ENCODE results near the gene F7.
"Not testable (repeated sequence)": the region's sequence is repeated elsewhere in the genome, so short reads cannot be mapped to it uniquely, and the experiment has no call there.

The F7 gene

DNA sequence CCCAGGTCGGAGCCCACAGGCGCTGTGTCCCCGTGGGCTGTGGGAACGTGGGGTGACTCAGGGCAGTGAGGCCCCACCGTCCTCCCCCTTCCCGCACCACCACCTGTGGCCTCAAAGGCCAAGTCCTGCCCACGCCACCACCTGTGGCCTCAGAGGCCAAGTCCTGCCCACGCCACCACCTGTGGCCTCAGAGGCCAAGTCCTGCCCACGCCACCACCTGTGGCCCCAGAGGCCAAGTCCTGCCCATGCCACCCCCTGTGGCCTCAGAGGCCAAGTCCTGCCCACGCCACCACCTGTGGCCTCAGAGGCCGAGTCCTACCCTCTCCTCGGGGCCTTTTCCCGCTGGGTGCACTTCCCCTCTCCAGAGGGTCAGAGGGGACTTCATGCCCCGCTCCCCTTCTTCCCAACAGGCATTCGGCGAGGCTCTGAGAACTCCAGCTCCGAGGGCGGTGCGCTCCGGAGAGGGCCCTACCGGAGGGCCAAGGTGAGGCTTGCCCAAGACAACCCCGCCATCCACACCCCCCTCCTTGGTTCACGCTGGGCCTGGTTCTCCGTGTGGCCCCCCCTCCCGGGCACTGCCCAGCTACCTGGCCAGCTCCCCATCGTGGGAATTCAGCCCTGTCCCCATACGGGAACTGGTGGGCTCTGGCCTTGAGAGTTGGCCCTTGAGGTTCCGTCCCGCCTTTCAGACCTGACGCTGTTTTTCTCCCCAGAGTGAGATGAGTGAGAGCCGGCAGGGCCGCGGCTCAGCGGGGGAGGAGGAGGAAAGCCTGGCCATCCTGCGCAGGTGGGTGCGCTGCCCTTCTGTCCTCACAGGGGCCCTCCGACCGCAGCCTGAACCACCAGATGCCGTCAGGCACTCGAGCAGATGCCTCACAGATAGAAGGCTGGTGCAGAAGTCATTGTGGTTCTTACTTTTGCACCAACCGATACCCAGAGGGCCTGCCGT lies 27.4 kb upstream of the F7 start:
- Histone ChIP-seq H3K4me3 (no peak overlapping the region), H3K27me3 (ENCODE audit: low read depth) (no peaks in the 10 kb centered on the region), H3K4me1 (peaks cover 1% of the 10 kb centered on the region), H3K9me3 (no peaks in the 10 kb centered on the region), H3K36me3 (replicated peaks) (no peaks in the 10 kb centered on the region)
- no peak for DNase-seq (ENCODE audit: low spot score in 2 of 2)
- in situ Hi-C loops (cut with MboI; ENCODE audit: low sequenced_read_pairs) = no loop called here

DNA sequence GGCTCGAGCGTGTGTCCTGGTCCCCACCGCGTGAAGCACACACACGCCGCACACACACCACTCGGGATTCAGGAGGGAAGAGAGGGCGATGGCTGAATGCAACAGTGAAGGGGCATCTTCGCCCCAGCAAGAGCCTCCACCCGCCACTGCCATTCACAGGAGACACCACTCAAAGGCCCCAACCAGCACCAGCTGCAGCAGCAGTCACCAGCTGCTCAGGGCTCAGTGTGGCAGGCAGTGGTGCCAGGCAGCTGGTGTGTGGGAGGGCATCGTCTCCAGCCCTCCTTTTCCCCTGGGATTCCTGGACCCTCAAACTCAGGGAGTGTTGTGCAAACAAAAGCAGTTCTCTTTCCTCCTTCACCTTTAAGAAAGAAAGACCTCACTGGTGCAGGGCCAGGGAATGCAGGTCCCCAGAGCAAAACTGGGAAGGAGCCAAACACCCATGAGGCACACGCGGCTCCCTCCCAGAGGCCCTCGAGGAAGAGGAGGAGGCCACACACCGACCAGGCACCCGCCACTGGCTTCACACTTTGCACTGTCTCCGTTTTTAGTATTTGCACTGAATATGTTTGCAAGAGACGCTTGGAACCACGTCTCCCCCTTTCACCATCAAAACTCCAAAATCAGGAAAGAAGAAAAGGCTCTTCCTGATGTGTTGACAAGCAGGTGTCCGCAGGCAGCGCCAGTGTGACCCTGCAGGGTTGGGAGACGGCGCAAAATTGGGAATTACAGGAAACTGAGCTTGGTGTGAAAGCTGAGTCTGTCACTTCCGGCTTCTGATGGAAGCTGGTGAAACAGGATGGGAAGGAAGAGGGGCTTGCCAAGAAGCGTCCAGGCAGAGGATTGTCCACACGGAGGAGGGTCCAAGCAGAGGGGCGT lies 26.4 kb upstream of the F7 start:
- Histone ChIP-seq H3K27me3 (ENCODE audit: low read depth) (no peaks in the 10 kb centered on the region), H3K9me3 (no peaks in the 10 kb centered on the region), H3K36me3 (replicated peaks) (no peaks in the 10 kb centered on the region), H3K4me1 (peaks cover 10% of the 10 kb centered on the region), H3K4me3 (no peak overlapping the region)
- in situ Hi-C loops (cut with MboI; ENCODE audit: low sequenced_read_pairs) = no loop called here
- no peak for DNase-seq (ENCODE audit: low spot score in 2 of 2)

DNA sequence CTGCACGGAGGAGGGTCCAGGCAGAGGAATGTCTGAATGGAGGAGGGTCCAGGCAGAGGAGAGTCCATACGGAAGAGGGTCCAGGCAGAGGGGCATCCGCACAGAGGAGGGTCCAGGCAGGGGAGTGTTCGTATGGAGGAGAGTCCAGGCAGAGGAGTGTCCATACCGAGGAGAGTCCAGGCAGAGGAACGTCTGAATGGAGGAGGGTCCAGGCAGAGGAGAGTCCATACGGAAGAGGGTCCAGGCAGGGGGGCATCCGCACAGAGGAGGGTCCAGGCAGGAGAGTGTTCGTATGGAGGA lies 25.9 kb upstream of the F7 start:
- H3K9me3 ChIP-seq; in situ Hi-C loops (cut with MboI; ENCODE audit: low sequenced_read_pairs); H3K4me3 ChIP-seq; H3K36me3 ChIP-seq (replicated peaks); H3K27me3 ChIP-seq (ENCODE audit: low read depth); DNase-seq (ENCODE audit: low spot score in 2 of 2): not testable (repeated sequence)
- H3K4me1 ChIP-seq = peaks cover 13% of the 10 kb centered on the region

DNA sequence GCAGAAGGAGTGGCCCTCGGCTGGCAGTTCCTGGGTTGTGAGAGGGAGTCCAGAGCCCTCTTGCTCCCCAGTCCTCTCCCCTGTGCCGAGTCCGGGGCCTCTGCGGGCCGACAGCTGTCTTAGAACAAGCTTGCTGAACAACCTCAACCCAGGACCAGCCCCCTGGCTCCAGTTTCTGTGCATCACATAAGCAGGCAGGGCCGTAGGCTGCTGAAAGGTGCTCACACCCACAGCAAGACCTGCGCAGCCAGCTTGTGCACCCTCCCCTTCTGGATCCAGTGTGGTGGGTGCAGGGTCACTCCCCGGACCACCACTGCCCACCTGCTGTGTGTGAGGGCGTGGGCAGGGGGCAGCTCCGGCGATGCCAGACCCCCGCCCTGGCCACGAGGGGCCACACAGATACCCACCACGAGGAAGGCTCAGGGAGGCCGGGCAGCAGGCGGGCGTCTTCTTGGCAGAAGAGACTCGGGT lies 25.2 kb upstream of the F7 start:
- Histone ChIP-seq H3K4me1 (peaks cover 13% of the 10 kb centered on the region), H3K9me3 (no peaks in the 10 kb centered on the region), H3K36me3 (replicated peaks) (no peaks in the 10 kb centered on the region), H3K4me3 (no peak overlapping the region), H3K27me3 (ENCODE audit: low read depth) (no peaks in the 10 kb centered on the region)
- in situ Hi-C loops (cut with MboI; ENCODE audit: low sequenced_read_pairs) = no loop called here
- no peak for DNase-seq (ENCODE audit: low spot score in 2 of 2)

DNA sequence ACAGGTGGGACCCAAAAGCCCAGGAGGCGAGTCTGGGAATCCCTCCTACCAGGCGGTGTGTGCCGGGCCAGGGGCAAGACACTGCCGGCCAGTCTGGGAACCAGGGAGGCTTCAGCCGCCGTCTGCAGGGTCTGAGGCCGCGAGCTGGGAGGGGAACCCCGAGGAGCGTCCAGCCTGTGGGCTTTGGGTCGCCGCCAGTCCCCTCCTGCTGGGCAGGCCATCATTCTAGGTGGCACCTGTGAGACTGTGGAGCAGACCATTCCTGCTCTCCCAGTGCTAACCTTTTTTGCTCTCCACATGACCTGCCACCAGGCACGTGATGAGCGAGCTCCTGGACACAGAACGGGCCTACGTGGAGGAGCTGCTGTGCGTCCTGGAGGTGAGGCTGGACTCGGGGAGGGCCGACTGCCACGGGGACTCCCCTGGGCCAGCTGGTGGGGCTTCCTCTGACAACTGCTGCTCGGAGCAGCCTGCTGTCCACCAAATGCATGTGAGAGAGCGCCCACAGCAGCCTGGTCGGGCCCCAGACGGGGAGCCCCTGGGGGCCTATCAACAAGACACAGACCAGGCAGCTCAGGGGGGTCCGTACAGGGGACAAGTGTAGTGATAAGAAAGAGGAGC lies 24.6 kb upstream of the F7 start:
- no peaks in the 10 kb centered on the region for H3K9me3 ChIP-seq
- H3K4me3 ChIP-seq = no peak overlapping the region
- H3K27me3 ChIP-seq (ENCODE audit: low read depth) = no peaks in the 10 kb centered on the region
- no peaks in the 10 kb centered on the region for H3K36me3 ChIP-seq (replicated peaks)
- in situ Hi-C loops (cut with MboI; ENCODE audit: low sequenced_read_pairs) = no loop called here
- peaks cover 13% of the 10 kb centered on the region for H3K4me1 ChIP-seq
- no peak for DNase-seq (ENCODE audit: low spot score in 2 of 2)

DNA sequence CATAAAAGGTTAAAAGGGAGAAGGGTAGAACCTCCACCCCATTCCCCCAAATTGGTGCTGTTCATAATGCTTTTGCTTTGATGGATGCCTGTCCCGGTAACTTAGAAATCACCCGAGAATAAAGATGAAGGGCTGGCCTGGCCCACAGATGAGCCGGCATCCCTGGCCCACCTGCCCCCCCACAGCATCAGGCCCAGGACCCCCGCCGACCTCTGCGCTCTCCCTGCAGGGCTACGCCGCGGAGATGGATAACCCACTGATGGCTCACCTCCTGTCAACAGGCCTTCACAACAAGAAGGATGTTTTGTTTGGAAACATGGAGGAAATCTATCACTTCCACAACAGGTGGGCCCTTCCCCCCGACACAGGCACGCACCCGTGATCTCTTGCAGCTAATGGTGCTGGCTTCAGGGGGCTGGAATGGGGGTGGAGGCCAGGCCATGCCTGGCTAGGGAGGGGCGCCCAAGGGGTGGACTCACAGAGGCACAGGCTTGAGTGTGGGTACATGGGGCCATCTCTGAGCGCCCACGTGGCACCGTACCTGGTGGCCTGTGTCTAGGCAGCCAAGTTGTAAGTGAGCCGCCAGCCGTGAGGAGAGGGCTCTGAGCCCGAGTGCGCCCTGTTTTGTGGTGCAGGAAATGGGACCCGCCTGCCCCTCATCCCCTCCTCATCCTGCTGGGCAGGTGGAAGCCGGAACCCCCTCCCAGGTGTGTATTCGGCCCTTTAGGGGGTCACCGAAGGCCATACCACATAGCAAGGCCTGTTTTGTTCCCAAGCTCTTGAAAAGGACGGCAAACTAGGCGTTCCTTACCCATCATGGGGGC lies 23.2 kb upstream of the F7 start:
- H3K27me3 ChIP-seq (ENCODE audit: low read depth) = no peaks in the 10 kb centered on the region
- peaks cover 13% of the 10 kb centered on the region for H3K4me1 ChIP-seq
- H3K9me3 ChIP-seq = no peaks in the 10 kb centered on the region
- no peaks in the 10 kb centered on the region for H3K36me3 ChIP-seq (replicated peaks)
- in situ Hi-C loops (cut with MboI; ENCODE audit: low sequenced_read_pairs) = no loop called here
- H3K4me3 ChIP-seq = no peak overlapping the region
- no peak for DNase-seq (ENCODE audit: low spot score in 2 of 2)

DNA sequence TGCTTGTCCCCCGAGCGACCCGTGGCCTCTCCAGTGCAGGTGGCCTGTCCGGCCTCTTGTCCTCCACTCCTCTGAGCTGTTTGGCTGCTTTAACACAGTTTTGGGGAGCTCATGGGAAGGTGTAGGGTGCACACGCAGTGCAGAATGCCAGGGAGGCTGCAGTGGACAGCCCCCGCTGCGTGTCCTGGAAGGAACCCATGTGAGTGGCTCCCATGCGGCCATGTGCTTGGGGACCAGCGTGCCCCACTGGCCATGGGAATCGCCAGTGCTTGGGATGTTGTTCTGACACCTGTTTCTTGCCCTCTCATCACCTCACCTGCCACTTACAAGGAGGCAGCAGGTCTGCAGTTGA lies 22.6 kb upstream of the F7 start:
- no peaks in the 10 kb centered on the region for H3K36me3 ChIP-seq (replicated peaks)
- peaks cover 13% of the 10 kb centered on the region for H3K4me1 ChIP-seq
- no peaks in the 10 kb centered on the region for H3K9me3 ChIP-seq
- H3K4me3 ChIP-seq = no peak overlapping the region
- in situ Hi-C loops (cut with MboI; ENCODE audit: low sequenced_read_pairs) = no loop called here
- H3K27me3 ChIP-seq (ENCODE audit: low read depth) = no peaks in the 10 kb centered on the region
- no peak for DNase-seq (ENCODE audit: low spot score in 2 of 2)

DNA sequence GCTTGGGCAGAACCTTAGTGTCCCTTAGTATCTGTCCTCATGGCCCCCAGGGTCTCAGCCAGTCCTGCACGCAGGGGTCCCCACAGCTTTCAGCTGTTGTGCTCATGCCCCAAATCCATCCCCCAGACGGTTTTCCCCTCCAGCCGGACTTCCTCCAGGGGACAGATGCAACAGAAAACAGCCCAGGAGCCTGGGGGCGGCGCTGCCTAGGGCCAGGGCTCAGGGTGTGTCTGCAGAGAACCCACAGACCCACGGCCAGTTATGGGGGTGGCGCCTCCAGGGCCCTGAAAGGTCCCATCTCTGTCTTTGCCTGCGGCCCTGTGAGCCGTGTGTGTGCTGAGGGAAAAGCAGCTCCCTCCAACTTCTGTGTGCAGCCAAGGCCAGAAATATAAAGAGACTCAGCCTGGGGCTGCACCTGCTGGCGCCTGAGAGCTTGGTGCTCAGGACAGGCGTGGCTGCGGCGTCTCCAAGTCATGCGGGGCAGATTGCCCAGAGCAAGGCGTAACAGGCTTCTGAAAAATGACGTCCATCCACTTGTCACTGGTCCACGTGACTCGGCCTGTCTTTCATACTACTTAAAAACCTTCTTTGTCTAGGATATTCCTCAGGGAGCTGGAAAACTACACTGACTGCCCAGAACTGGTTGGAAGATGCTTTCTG lies 22.1 kb upstream of the F7 start:
- in situ Hi-C loops (cut with MboI; ENCODE audit: low sequenced_read_pairs) = no loop called here
- H3K36me3 ChIP-seq (replicated peaks) = no peaks in the 10 kb centered on the region
- H3K27me3 ChIP-seq (ENCODE audit: low read depth) = no peaks in the 10 kb centered on the region
- no peaks in the 10 kb centered on the region for H3K9me3 ChIP-seq
- peak; percentile 90 to 91 for DNase-seq (ENCODE audit: low spot score in 2 of 2)
- H3K4me1 ChIP-seq = peaks cover 13% of the 10 kb centered on the region
- H3K4me3 ChIP-seq = no peak overlapping the region

DNA sequence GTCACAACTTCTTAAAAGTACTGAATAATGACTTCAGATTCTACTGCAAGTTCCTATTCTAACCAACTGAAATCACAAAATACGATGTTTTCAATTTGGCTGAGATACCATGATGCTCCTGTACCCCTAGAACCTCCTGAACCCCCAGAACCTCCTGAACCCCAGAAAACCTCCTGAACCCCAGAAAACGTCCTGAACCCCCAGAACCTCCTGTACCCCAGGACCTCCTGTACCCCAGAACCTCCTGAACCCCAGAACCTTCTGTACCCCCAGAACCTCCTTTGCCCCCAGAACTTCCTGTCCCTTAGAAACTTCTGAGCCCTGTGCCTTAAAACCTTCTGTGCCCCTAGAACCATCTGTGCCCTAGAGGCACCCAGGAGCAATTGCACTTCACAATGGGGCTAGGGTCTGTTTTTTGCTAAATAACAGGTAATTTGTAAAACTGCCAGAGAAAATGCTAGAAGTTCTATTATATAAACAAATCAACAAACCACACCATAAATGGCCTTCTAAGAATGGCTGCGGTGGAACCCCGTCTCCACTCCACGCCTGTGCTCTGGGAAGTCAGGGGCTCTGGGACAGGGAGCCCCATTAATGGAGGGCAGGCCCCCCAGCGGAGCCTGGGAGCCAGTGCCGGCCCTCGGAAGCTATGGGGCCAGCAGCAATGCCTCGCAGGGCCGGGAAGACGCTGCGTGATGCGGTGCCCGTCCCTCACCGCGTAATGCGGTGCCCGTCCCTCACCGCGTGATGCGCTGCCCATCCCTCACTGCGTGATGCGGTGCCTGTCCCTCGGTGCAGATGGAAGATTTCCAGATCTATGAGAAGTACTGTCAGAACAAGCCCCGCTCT lies 21.3 kb upstream of the F7 start:
- Histone ChIP-seq H3K4me3 (no peak overlapping the region), H3K27me3 (ENCODE audit: low read depth) (no peaks in the 10 kb centered on the region), H3K9me3 (no peaks in the 10 kb centered on the region), H3K36me3 (replicated peaks) (no peaks in the 10 kb centered on the region), H3K4me1 (peaks cover 13% of the 10 kb centered on the region)
- DNase-seq (ENCODE audit: low spot score in 2 of 2) = no peak
- in situ Hi-C loops (cut with MboI; ENCODE audit: low sequenced_read_pairs) = no loop called here

DNA sequence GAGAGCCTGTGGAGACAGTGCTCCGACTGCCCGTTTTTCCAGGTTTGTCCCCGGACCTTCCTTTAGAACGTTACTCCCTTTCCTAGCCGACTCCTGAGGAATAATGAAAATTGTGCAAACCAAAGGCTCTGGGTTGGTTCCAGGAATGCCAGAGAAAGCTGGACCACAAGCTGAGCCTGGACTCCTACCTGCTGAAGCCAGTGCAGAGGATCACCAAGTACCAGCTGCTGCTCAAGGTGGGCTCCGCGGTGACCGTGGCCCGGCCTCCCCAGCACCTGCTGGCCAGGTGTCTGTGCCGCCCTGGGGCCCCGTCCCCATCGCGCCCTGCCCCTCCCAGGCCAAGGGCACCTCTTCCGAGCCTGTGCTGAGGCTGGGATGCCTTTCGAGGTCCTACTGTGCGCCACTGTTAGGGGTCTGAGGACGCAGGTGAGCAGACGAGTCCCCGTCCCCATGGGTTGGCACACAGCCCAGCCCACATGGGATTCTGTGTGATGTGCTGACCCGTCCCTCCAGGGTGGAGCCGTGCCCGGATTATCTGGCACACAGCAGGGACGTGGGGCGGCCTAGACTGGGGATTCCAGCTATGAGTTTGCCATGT lies 20.5 kb upstream of the F7 start:
- in situ Hi-C loops (cut with MboI; ENCODE audit: low sequenced_read_pairs) = no loop called here
- no peak for DNase-seq (ENCODE audit: low spot score in 2 of 2)
- Histone ChIP-seq H3K4me3 (no peak overlapping the region), H3K36me3 (replicated peaks) (no peaks in the 10 kb centered on the region), H3K27me3 (ENCODE audit: low read depth) (no peaks in the 10 kb centered on the region), H3K9me3 (no peaks in the 10 kb centered on the region), H3K4me1 (peaks cover 13% of the 10 kb centered on the region)

DNA sequence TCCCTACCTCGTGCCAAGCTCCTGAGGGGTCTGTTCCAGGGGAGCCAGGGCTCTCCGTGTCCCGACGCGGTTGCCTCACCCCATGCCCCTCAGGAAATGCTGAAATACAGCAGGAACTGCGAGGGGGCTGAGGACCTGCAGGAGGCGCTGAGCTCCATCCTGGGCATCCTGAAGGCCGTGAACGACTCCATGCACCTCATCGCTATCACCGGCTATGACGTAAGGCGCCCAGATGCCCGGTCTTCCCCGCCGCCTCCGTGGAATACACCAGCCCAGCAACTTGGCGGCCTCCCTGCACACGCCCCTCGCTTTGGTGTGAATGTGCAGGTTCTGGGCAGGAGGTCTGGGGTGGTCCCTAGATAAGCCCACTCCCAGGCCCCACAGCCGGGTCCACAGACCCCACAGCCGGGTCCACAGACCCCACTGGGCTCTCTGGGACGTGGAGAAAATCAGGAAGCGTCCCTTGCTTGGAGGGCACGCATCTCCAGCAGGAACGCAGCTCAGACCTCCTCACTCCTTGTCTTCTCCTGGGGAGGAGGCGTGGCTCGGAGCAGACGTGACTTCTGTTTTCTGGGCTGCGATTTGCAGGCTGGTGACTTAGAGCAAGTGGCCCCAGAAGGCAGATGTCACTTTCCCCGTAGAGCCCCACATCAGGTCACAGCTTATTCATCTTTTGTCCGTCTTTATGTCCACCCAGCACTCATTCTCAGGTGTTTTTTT lies 19.4 kb upstream of the F7 start:
- no peaks in the 10 kb centered on the region for H3K27me3 ChIP-seq (ENCODE audit: low read depth)
- H3K36me3 ChIP-seq (replicated peaks) = no peaks in the 10 kb centered on the region
- no peak overlapping the region for H3K4me3 ChIP-seq
- no peaks in the 10 kb centered on the region for H3K9me3 ChIP-seq
- no peak for DNase-seq (ENCODE audit: low spot score in 2 of 2)
- in situ Hi-C loops (cut with MboI; ENCODE audit: low sequenced_read_pairs) = no loop called here
- H3K4me1 ChIP-seq = peaks cover 13% of the 10 kb centered on the region
